ENCODE results near the gene SYNE2. TPM values are rescaled to one million over a fixed set of nuclear protein-coding genes. Genes with fewer than 3 reads are reported as not detected.

SYNE2 gene
- 18.3 and 20.1 TPM in 2 replicates for total RNA-seq (2014; rRNA removed; shearing (Covaris generic))

GRCh38 chr14:63852817-63853731, at the start of gene SYNE2:
Gene SYNE2 (plus strand): TSS chr14:63853004. CDS start chr14:63909149, 56,145 bp downstream.

Small RNA genes lying within 50 kb of the gene (small RNA-seq; reads per million reads assigned to genes)
- gene MIR548H1 (not detected), gene RF00019 (not detected), gene RPS28P1 (not detected)

Other genes with a start within 250 kb of the SYNE2 start
- 5.2 and 5.8 TPM in 2 replicates for gene WDR89, start 211.1 kb upstream of the SYNE2 start, total RNA-seq (2014; rRNA removed; shearing (Covaris generic))
- gene SGPP1, start 124.9 kb upstream of the SYNE2 start, total RNA-seq (2014; rRNA removed; shearing (Covaris generic)), result 6.3 and 6.9 TPM in 2 replicates

Measured in A375 (cell line).